Hepatocyte (in vitro differentiated cells): ENCODE results near the gene LIPA. TPM values are rescaled to one million over a fixed set of nuclear protein-coding genes. Genes with fewer than 3 reads are reported as not detected.
"Not testable (repeated sequence)": the region's sequence is repeated elsewhere in the genome, so short reads cannot be mapped to it uniquely, and the experiment has no call there.

Source experiments
- DNase-seq: peaks from one replicate; pipeline ENCODE4 v3.0.0-alpha.2; 2016; ENCODE audit warnings: low spot score
- H2AFZ ChIP-seq: fragments of 200-600 bp; sonication (generic); 2 replicates; pipeline ENCODE4 v1.6.0; 2016; ENCODE audit warnings: antibody characterized with exemption, mild to moderate bottlenecking
- H3K27ac ChIP-seq: fragments of 200-600 bp; sonication (generic); 2 replicates; pipeline ENCODE4 v1.5.1; 2016; ENCODE audit warnings: mild to moderate bottlenecking
- H3K27me3 ChIP-seq: fragments of 200-600 bp; sonication (generic); 2 replicates; pipeline ENCODE4 v1.6.1; 2016
- H3K36me3 ChIP-seq: fragments of 200-600 bp; sonication (generic); replicated peaks from 2 replicates; pipeline ENCODE4 v1.5.1; 2016; ENCODE audit warnings: low read depth; ENCODE audit not compliant: insufficient read depth
- H3K4me1 ChIP-seq: fragments of 200-600 bp; sonication (generic); 2 replicates; pipeline ENCODE4 v1.5.1; 2016; ENCODE audit warnings: mild to moderate bottlenecking, moderate library complexity; ENCODE audit not compliant: insufficient read depth
- H3K4me2 ChIP-seq: fragments of 200-600 bp; sonication (generic); 2 replicates; pipeline ENCODE4 v1.6.0; 2016
- H3K4me3 ChIP-seq: fragments of 200-600 bp; sonication (generic); 2 replicates; pipeline ENCODE4 v1.5.1; 2016; ENCODE audit warnings: mild to moderate bottlenecking
- H3K79me2 ChIP-seq: fragments of 200-600 bp; sonication (generic); 2 replicates; pipeline ENCODE4 v1.6.0; 2017; ENCODE audit warnings: mild to moderate bottlenecking
- H3K9me2 ChIP-seq: fragments of 200-600 bp; sonication (generic); replicated peaks from 2 replicates; pipeline ENCODE4 v1.6.0; 2017; ENCODE audit warnings: mild to moderate bottlenecking; ENCODE audit not compliant: insufficient read depth
- H3K9me3 ChIP-seq: fragments of 200-600 bp; sonication (generic); 2 replicates; pipeline ENCODE4 v1.5.1; 2016; ENCODE audit warnings: low read depth, mild to moderate bottlenecking
- H4K20me1 ChIP-seq: fragments of 200-600 bp; sonication (generic); 2 replicates; pipeline ENCODE4 v1.6.0; 2016; ENCODE audit warnings: mild to moderate bottlenecking; ENCODE audit not compliant: insufficient read depth, poor library complexity, severe bottlenecking
- EZH2 ChIP-seq: fragments of 200-600 bp; sonication (generic); IDR thresholded peaks from 2 replicates; pipeline ENCODE4 v1.6.1; 2016; ENCODE audit warnings: antibody characterized with exemption, mild to moderate bottlenecking, borderline replicate concordance
- EZH2phosphoT487 ChIP-seq: fragments of 200-600 bp; sonication (generic); IDR thresholded peaks from one replicate; pipeline ENCODE4 v1.6.1; 2018; ENCODE audit warnings: antibody characterized with exemption, mild to moderate bottlenecking, low read depth, moderate library complexity; ENCODE audit not compliant: unreplicated experiment, severe bottlenecking
- WGBS: methylation state at CpG from one replicate; pipeline ENCODE4 v1.1.6; 2016; ENCODE audit warnings: low lambda C conversion rate; ENCODE audit errors: missing lambda C conversion rate; 5-methylcytosine and 5-hydroxymethylcytosine counted together
- polyA plus RNA-seq: library from polyadenylated mRNA; unstranded; fragments of >200 nt; fragmentation: Nextera tagmentation; extraction: Ambion mirVana; gene quantifications from 2 replicates; pipeline ENCODE4 v1.2.1, GENCODE V29; 2016
- total RNA-seq: library from RNA; depleted of rRNA; stranded (reverse); fragments of >200 nt; gene quantifications from 2 replicates; pipeline ENCODE4 v1.2.3, GENCODE V29; 2014
- TF ChIP-seq, protein P1 (sequence below): fragments of 200-600 bp; sonication (generic); IDR thresholded peaks from 2 replicates; pipeline ENCODE4 v1.5.1; 2016; ENCODE audit warnings: antibody characterized with exemption, mild to moderate bottlenecking; ENCODE audit not compliant: poor library complexity

LIPA gene
- total and polyA plus RNA-seq, 2 experiments from 2014 or later: 144 to 148 TPM

DNA sequence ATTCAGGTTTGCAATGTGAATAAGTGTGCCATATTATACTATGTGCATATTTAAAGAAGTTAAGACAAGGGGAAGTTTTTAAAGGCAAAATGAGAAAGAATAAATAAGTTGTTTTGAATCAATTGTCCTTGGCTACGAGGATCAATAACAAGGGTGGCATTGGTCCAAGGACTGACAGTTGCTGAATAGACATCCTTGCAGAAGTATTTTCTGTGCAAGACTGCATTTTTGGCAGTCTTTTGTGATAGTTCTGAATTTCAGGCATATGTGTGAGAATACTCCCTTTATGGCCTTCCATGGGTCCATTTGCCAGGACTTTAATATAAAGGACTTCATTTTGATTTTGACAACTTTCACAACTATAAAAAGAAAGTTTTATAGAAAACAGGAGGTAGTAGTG, 5.4 kb upstream of the LIPA start:
- no peaks in the 10 kb centered on the region for H3K27me3 ChIP-seq
- no peak overlapping the region for H3K27ac ChIP-seq
- TF ChIP-seq EZH2: no peak
- TF ChIP-seq, protein P1, sequence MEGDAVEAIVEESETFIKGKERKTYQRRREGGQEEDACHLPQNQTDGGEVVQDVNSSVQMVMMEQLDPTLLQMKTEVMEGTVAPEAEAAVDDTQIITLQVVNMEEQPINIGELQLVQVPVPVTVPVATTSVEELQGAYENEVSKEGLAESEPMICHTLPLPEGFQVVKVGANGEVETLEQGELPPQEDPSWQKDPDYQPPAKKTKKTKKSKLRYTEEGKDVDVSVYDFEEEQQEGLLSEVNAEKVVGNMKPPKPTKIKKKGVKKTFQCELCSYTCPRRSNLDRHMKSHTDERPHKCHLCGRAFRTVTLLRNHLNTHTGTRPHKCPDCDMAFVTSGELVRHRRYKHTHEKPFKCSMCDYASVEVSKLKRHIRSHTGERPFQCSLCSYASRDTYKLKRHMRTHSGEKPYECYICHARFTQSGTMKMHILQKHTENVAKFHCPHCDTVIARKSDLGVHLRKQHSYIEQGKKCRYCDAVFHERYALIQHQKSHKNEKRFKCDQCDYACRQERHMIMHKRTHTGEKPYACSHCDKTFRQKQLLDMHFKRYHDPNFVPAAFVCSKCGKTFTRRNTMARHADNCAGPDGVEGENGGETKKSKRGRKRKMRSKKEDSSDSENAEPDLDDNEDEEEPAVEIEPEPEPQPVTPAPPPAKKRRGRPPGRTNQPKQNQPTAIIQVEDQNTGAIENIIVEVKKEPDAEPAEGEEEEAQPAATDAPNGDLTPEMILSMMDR: no peak
- TF ChIP-seq EZH2phosphoT487: no peak
- no peak overlapping the region for H2AFZ ChIP-seq
- H3K4me1 ChIP-seq: peaks cover 6% of the 10 kb centered on the region
- WGBS: 88% methylated on average over 1 of the region's 1 CpG
- H3K9me3 ChIP-seq: no peaks in the 10 kb centered on the region
- no peaks in the 10 kb centered on the region for H4K20me1 ChIP-seq
- H3K4me3 ChIP-seq: no peak overlapping the region
- DNase-seq: no peak
- H3K36me3 ChIP-seq: no peaks in the 10 kb centered on the region
- no peaks in the 10 kb centered on the region for H3K79me2 ChIP-seq
- H3K9me2 ChIP-seq: no peaks in the 10 kb centered on the region
- H3K4me2 ChIP-seq: no peak overlapping the region

DNA sequence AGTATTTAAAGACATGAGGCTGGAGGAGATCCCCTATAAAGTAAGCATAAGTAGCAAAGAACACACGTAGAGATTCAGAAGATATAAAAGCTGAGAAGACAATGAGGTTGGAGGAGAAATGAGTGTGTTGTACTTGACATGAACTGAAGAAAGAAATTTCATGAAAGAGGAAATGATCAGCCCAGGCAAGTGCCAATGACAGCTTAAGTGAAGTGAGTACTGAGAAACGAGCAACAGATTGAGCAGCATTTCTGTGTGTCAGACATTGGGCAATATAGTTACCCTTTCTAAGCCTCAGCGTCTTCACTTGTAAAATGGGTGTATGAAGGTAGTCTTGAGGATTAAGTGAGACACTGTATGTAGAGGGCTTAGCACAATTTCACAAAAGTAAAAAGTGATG, 4.8 kb upstream of the LIPA start:
- no peak overlapping the region for H3K4me3 ChIP-seq
- no peaks in the 10 kb centered on the region for H3K79me2 ChIP-seq
- H2AFZ ChIP-seq: no peak overlapping the region
- no peaks in the 10 kb centered on the region for H3K27me3 ChIP-seq
- no peak overlapping the region for H3K27ac ChIP-seq
- H3K36me3 ChIP-seq: no peaks in the 10 kb centered on the region
- no peak for TF ChIP-seq EZH2
- TF ChIP-seq, protein P1: no peak
- no peak for TF ChIP-seq EZH2phosphoT487
- no peaks in the 10 kb centered on the region for H3K9me2 ChIP-seq
- H3K4me1 ChIP-seq: peaks cover 3% of the 10 kb centered on the region
- 85% methylated on average over 3 of the region's 3 CpGs for WGBS
- H3K9me3 ChIP-seq: no peaks in the 10 kb centered on the region
- H3K4me2 ChIP-seq: no peak overlapping the region
- H4K20me1 ChIP-seq: no peaks in the 10 kb centered on the region
- no peak for DNase-seq

DNA sequence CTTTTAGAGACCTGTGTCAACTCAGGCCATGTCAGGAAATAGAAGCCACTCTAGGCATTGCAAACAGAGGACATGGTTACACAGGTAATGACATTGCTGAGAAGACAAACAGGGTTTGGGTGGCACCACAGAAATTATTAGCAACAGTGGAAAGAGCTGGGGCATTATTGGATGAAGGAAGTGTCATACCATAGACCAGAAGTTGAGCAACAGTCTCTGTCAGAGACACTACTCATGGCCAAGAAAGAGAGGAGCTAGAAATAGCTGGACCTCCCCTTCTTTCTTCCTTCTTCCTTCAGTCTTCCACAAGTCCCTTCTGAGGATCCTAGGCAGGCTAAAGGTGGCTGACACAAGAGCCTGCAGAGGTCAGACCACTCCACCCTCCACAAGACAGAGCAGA, 4.2 kb upstream of the LIPA start:
- Histone ChIP-seq H3K27ac (no peak overlapping the region), H3K9me2 (no peaks in the 10 kb centered on the region), H3K9me3 (no peaks in the 10 kb centered on the region), H3K4me3 (no peak overlapping the region), H3K79me2 (no peaks in the 10 kb centered on the region), H3K36me3 (no peaks in the 10 kb centered on the region), H3K27me3 (no peaks in the 10 kb centered on the region), H2AFZ (no peak overlapping the region), H3K4me1 (peaks cover 3% of the 10 kb centered on the region), H3K4me2 (no peak overlapping the region), H4K20me1 (no peaks in the 10 kb centered on the region)
- no peak for DNase-seq
- TF ChIP-seq, protein P1: no peak
- no peak for TF ChIP-seq EZH2
- TF ChIP-seq EZH2phosphoT487: no peak

DNA sequence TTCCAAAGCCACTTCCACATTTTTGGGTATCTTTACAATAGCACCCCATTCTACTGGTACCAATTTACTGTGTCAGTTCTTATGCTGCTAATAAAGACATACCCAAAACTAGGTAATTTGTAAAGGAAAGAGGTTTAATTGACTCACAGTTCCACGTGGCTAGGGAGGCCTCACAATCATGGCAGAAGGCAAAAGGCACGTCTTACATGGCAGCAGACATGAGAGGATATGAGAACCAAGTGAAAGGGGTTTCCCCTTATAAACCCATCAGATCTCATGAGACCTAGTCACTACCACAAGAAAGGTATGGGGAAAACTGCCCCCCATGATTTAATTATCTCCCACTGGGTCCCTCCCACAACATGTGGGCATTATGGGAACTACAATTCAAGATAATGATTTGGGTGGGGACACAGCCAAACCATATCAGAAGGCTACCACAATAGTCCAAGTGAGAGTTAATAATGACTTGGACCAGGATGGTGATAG, 3.6 kb upstream of the LIPA start:
- not testable (repeated sequence) for H3K4me1 ChIP-seq, H3K9me2 ChIP-seq, H3K79me2 ChIP-seq, H3K4me2 ChIP-seq, H3K27me3 ChIP-seq, H3K27ac ChIP-seq, DNase-seq, H3K4me3 ChIP-seq, H3K36me3 ChIP-seq, H2AFZ ChIP-seq, H4K20me1 ChIP-seq, H3K9me3 ChIP-seq
- 81% methylated on average over 2 of the region's 2 CpGs for WGBS
